K562 (cell line): ENCODE data around the gene WDR70. TPM values are rescaled to one million over a fixed set of nuclear protein-coding genes. Genes with fewer than 3 reads are reported as not detected.

Source experiments
- CHD4 ChIP-seq: fragments of 200-600 bp; sonication (generic); IDR thresholded peaks from 3 replicates; pipeline ENCODE4 v1.6.1; 2012; ENCODE audit warnings: low read depth, mild to moderate bottlenecking, mixed read lengths, low read length, inconsistent platforms; ENCODE audit not compliant: insufficient read depth, insufficient replicate concordance, poor library complexity, severe bottlenecking
- HNRNPL ChIP-seq: fragments of 200-400 bp; formaldehyde crosslinking; IDR thresholded peaks from 2 replicates; pipeline ENCODE4 v1.6.1; 2017; ENCODE audit warnings: low read depth, mild to moderate bottlenecking, low read length
- SMARCE1 ChIP-seq: fragments of 450-650 bp; IDR thresholded peaks from 2 replicates; pipeline ENCODE4 v1.7.1; 2016; ENCODE audit warnings: mild to moderate bottlenecking
- TRIM28 ChIP-seq: fragments of 450-650 bp; IDR thresholded peaks from 2 replicates; pipeline ENCODE4 v1.6.1; 2017
- WHSC1 ChIP-seq: IDR thresholded peaks from one replicate; pipeline ENCODE4 v1.6.1; 2012; ENCODE audit warnings: low read length, control low read depth, inconsistent platforms
- ZNF134 ChIP-seq: fragments of 250-450 bp; sonication (Bioruptor Pico); conservative IDR thresholded peaks from 2 replicates; pipeline ENCODE4 v1.4.0; 2020
- ZNF224 ChIP-seq: sonication (generic); formaldehyde crosslinking; IDR thresholded peaks from 2 replicates; pipeline ENCODE4 v1.8.0; 2022; ENCODE audit warnings: mild to moderate bottlenecking, missing genetic modification reagents
- ZNF407 ChIP-seq: fragments of 450-650 bp; IDR thresholded peaks from 2 replicates; pipeline ENCODE4 v1.6.1; 2016; ENCODE audit warnings: low read depth
- polyA plus RNA-seq, 8 experiments: library from polyadenylated mRNA; depleted of rRNA in 4 of 8; stranded (reverse) in 5 of 8; unstranded in 3 of 8; fragments of >200 nt; fragmentation: Nextera tagmentation in 2 of 8; fragmentation: Illumina TruSeq in 1 of 8; extraction: Ambion mirVana in 2 of 8; extraction: Trizol in 1 of 8; gene quantifications; 2 replicates each; pipeline versions ENCODE4 v1.2.1 to v1.2.3, GENCODE V29; 2011 to 2014; ENCODE audit warnings: inconsistent platforms in 1 of 8, missing spikeins in 1 of 8
- total RNA-seq, 7 experiments: library from RNA; depleted of rRNA in 6 of 7; stranded (reverse); fragments of >200 nt in 6 of 7; fragmentation: Illumina TruSeq in 2 of 7; extraction: Trizol in 2 of 7; gene quantifications; 2 replicates each; pipeline versions ENCODE4 v1.2.1 to v1.2.3, GENCODE V29; 2011 to 2021; ENCODE audit warnings: low replicate concordance in 1 of 7

Gene WDR70
- total and polyA plus RNA-seq, 9 of the 15 experiments (the other 6 are each of a cell fraction or from before 2014, with no cell fraction given), result 16.8 to 46.6 (median 38.8) TPM

GRCh38 chr5:37575541-37576489, 196.7 kb downstream of the WDR70 start (continued):
- TF ChIP-seq ZNF224 (CRISPR knock-in tag) (no peak), WHSC1 (no peak), TRIM28 (no peak), ZNF407 (no peak), SMARCE1 (peak; percentile 92), CHD4 (no peak), HNRNPL (no peak), ZNF134 (CRISPR knock-in tag) (peak; percentile 66)
